Activated CD4-positive, alpha-beta T cell treated with anti-CD3 and anti-CD28 coated beads, Interleukin-2, amount 50 U/mL, for 48 hours (primary cell): ENCODE results near the gene UBD.
A peak's percentile ranks its signal among the peaks of the same experiment; 100 is the strongest.

Experiments
- DNase-seq, 2 experiments: peaks; one replicate each; pipeline ENCODE4 v3.0.0-alpha.2; 2020

Gene UBD

DNA sequence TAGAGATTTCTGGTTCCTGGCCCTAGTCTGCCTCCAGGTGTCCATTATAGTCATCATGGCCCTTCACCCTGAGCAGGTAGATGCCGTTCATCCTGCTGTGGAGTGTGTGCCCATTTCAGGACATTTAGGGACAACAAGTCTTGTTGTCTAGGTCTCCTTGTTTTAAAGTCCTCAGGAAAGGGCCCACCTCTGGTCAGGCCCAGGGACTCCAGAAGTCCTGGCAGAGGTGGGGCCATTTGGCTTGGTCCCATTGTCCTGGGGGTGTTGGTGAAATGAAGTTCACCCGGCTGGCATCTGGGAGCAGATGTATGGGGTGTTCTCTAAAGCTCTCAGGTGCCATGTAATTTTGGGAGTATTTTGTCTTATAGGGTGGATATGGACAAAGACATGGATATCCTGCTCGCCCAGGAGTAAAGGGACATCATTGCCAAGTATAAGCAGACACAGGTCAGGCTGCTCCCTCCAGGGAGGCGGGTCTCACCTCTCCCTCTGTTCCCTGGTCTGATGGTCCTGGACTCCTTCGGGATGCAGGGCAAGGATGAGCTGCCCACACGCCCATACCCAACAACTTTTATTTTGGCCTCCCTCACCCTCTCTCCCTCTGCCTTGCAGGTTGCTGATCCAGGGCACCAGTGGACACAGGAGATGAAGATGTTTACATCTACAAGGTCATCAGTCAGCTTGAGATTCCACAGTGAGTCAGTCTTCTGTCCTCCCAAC, 40.1 kb downstream of the UBD start:
- DNase-seq, result no peak

DNA sequence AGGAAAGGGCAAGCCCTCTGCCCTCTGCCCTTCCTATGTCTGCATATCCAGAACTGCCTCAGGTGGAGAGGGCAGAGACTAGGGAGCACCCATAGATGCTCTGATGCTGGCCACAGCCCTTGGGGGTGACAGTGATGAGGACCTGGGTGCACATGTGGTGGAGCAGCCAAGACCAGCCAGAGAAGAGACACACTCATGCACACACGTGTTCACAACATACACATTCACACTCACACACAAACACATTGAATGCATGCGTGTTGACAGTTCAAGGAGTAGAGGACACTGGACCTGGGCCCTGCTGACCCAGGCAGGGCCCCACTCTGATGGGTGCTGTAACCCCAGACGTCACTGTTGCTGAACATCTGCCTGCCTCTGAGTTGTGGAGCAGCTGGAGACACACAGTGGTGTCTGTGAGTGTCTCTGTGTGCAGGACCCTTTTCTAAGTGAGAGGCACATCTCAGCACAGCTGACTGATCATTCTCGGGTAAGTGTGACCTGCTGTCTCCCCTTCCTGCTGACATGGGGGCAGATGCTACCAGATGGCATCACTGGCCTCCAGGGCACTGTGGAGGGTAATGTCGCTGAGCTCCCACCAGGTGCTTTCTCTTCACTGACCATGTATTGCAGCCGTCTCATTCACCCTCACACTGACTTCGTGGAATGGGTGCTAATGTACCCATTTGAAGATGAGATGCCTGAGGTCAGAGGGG, 41.6 kb downstream of the UBD start:
- DNase-seq, result no peak

DNA sequence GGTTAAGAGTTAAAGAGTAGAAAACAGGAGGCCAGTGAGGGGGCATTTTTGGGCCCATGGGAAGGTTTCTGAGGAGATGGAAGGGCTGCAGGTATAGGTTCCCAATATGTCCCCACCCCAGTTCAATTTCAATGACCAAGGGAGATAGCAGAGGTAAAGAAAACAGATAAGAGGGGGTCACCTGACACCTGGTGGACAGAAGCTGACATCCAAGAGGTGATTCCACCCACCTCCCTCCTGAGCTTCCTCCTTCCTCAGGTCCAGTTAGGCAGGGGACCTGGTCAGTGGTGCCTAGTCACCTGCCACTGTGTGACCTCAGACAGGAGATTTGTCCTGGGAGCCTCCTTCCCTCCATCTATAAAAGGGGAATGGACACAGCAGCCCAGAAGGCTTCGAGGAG, 42.3 kb downstream of the UBD start:
- DNase-seq, result no peak

DNA sequence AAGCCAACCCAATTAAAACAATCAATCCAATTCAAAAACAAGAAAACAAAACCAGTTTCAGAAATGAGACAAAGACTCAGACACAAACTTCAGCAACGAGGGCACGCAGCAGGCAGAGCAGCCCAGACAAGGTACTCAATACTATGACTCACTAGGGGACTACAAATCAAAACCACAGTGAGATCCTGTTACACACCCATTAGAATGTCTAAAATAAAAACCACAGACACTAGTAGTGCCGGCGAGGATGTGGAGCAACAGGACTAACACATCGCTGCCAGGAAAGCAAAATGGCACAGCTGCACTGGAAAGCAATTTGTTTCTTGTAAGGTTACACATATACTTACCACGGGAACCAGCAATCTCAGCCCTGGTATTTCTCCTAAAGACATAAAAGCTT, 43.4 kb downstream of the UBD start:
- peak; percentile 20 to 25 for DNase-seq

DNA sequence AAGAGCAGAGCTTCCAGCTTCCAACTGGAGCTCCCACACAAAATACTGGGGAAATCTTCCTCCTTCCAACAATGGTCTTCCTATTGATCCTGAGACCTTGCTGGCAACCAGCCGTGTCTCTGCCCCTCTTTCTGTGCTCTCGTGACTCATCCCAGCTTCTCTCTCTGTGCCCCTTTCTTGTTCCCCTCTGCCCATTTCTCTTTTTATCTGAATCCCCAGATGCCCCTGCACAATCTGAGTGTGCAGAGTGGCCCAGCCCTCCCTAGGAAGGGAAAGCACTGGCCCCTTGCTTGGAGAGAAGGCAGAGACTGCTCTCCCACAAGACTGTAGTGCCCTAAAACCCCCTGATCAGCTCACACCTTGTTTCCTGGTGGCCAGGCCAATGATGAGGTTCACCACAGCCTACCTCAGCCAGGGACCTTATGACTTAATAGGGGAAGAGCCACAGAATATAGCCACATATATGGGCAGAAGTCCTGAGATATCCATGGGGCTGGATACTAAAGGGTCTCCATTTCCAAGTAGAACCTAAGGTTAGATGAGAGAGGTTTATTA, 48.7 kb downstream of the UBD start:
- no peak for DNase-seq

DNA sequence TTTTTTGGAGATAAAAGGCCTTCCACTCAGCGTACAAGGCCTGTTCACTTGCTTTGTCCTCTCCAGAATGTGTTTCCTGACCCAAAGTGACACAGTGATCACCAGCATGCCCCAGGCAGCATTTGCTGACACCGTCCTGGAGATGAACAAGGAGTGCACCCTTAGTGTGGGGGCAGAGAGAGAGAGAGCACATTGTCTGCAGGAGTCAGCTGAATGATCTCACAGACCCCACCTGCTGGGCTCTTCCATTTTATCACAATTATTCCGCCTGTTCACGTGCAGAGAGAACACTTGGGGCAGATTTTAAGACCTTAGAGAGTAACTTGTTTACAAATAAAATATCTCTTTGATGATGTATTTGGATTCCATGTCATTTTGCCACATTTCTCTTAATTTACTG, 49.3 kb downstream of the UBD start:
- DNase-seq, result no peak

DNA sequence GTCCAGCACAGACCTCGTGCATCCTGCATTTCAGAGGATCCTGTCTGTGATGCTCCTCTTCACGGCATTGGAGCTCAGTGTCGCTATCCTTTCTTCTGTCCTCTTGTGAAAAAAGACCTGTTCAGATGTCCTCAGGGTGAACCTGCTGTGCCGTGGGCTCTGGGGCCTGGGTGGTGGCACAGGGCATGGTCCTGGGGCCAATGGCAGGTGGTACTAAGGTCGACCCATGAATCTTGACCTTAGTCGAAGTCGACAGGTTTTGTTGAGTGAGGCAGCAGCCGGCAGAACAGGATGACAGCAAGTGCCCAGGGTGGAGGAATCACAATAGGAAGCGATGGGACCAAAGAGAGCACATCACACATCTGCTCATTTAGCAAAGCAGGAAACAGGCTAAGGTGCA, 49.8 kb downstream of the UBD start:
- DNase-seq, result no peak

DNA sequence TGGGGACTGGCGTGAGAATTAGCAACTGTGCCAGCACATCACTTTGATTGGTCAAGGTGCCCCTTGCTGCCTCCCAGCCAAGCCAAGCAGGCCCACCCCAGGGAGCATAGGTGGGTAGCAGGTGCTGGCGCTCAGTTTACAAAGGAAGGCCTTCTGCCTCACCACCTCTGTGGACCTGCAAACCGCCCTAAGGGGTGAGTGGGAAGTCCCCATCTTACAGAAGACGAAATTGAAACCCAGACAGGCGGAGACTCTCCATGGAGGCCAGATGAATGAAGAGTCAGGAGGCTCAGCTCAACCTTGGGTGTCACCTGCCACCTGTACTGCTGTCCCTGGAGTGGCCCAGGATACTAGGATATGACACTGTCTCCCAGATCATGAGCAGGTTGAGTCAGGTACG, 50.3 kb downstream of the UBD start:
- no peak for DNase-seq

DNA sequence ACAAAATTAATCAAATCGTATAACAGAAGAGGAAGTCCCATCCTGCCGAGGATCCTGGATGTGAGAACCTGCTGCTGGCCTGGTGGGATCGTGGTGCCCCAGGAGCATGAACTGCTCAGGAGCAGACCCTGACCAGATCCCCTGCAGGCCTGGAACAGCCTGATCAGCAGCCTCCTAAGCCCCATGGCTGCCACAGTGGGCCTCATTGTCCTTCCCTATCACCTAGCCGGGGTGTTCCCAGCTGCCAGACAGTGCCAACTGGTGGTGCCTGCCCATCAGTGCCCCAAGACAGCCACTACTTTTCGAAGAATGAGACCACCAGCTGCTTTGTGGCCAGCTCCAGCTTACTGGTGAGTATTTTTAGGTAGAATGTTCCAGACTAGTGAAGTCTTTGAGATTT, 52.2 kb downstream of the UBD start:
- DNase-seq, result no peak

DNA sequence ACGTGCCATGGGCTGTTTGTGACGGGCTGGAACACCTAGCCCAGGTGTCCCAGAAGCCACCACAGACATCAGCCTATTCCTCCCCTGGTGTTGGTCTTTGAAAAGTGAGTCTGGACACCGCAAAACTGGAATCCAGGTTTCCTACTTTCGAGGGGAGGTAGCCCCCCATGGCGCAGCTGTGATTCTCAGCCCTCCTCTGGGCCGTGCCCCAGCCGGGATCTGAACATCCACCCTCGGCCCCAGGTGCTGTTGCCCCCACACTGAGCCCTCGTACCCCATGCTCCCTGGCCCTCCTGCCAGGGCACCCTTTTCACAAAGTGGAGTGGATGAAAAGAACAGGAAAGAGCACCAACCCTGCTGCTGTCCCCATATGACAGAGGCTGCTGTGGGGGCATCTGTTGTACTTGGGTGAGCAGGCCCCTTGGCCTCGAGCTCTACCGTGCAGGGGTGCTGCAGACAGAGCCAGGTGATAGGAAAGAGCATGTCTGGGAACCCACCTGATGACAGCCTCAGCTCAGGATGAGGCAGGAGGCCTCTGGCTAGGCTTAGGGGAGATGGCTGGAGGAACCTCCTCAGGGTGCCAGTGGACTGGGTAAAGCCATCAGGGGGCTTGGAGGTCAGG, 53.0 kb downstream of the UBD start:
- DNase-seq, result no peak

DNA sequence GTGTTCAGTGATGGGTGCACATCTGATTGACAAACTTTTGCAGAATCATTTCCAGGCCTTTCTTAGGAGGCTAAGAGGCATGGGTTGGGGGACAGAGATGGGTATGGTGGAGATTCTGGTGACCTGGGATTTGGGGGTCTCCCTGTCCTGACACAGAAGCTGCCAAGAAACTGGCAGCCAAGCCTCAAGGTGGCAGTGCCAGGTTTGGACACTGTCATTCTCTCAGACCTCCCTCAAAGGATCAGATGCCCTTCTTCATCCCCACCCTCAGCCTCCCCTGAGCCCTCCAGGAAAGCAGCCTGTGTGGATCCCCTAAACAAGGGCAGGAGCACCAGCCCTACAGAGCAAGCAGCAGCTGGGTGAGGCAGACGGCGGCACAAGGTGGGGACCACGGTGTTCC, 53.7 kb downstream of the UBD start:
- no peak for DNase-seq
